ENCODE results near the gene BLMH. TPM values are rescaled to one million over a fixed set of nuclear protein-coding genes. Genes with fewer than 3 reads are reported as not detected.
A peak's percentile ranks its signal among the peaks of the same experiment; 100 is the strongest.

The BLMH gene
- total RNA-seq, 1 donor from 2014 or later = 49.5 TPM

DNA sequence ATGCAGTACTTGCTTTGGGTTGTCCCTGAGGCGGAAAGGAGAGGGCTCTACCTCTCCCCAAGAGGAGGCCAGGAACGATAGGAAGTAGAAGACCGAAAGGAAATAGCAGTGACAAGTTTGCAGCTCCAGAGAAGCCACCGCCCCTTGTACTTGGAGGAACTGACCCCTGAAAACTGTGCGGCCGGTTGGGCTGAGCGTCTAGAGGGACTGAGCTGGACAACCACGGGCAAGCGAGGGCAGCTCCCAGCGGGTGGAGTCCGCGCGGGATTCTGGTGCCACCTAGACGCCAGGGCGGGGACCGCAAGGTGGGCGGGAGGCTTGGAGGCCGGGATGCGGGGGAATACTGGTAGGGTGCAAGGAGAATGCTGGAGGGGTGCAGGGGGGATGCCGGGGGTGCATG is 55.0 kb downstream of the BLMH start:
- Mint-ChIP-seq H3K4me3 (ENCODE audit: unreplicated experiment) (peak overlapping the region; percentile 16), H3K9me3 (ENCODE audit: low read depth) (no peaks in the 10 kb centered on the region), H3K27ac (ENCODE audit: unreplicated experiment) (no peak overlapping the region), H3K4me1 (ENCODE audit: low read depth) (peaks cover 12% of the 10 kb centered on the region), H3K27me3 (ENCODE audit: low read depth) (peaks cover 48% of the 10 kb centered on the region), H3K36me3 (ENCODE audit: low read depth) (no peaks in the 10 kb centered on the region)
- no peak for DNase-seq (ENCODE audit: low spot score)
- TF ChIP-seq, protein P1, sequence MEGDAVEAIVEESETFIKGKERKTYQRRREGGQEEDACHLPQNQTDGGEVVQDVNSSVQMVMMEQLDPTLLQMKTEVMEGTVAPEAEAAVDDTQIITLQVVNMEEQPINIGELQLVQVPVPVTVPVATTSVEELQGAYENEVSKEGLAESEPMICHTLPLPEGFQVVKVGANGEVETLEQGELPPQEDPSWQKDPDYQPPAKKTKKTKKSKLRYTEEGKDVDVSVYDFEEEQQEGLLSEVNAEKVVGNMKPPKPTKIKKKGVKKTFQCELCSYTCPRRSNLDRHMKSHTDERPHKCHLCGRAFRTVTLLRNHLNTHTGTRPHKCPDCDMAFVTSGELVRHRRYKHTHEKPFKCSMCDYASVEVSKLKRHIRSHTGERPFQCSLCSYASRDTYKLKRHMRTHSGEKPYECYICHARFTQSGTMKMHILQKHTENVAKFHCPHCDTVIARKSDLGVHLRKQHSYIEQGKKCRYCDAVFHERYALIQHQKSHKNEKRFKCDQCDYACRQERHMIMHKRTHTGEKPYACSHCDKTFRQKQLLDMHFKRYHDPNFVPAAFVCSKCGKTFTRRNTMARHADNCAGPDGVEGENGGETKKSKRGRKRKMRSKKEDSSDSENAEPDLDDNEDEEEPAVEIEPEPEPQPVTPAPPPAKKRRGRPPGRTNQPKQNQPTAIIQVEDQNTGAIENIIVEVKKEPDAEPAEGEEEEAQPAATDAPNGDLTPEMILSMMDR (IDR thresholded peaks at IDR 0.05) = peak; percentile 72

DNA sequence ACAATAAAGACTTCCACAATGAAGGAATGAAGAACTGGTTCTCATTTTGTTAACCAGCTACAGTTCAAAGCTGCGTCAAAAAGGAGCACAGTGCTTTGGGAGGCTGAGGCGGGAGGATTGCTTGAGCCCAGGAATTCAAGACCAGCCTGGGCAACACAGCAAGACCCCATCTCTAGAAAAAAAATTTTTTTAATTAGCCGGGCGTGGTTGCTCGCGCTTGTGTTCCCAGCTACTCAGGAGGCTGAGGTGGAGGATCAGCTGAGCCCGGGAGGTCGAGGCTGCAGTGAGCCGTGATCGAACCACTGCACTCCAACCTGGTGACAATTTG is 55.5 kb downstream of the BLMH start:
- Mint-ChIP-seq H3K36me3 (ENCODE audit: low read depth) (no peaks in the 10 kb centered on the region), H3K27me3 (ENCODE audit: low read depth) (peaks cover 50% of the 10 kb centered on the region), H3K27ac (ENCODE audit: unreplicated experiment) (no peak overlapping the region), H3K9me3 (ENCODE audit: low read depth) (no peaks in the 10 kb centered on the region), H3K4me3 (ENCODE audit: unreplicated experiment) (peak overlapping the region; percentile 65), H3K4me1 (ENCODE audit: low read depth) (peaks cover 12% of the 10 kb centered on the region)
- DNase-seq (ENCODE audit: low spot score) = no peak
- TF ChIP-seq, protein P1 (IDR thresholded peaks at IDR 0.05) = no peak

DNA sequence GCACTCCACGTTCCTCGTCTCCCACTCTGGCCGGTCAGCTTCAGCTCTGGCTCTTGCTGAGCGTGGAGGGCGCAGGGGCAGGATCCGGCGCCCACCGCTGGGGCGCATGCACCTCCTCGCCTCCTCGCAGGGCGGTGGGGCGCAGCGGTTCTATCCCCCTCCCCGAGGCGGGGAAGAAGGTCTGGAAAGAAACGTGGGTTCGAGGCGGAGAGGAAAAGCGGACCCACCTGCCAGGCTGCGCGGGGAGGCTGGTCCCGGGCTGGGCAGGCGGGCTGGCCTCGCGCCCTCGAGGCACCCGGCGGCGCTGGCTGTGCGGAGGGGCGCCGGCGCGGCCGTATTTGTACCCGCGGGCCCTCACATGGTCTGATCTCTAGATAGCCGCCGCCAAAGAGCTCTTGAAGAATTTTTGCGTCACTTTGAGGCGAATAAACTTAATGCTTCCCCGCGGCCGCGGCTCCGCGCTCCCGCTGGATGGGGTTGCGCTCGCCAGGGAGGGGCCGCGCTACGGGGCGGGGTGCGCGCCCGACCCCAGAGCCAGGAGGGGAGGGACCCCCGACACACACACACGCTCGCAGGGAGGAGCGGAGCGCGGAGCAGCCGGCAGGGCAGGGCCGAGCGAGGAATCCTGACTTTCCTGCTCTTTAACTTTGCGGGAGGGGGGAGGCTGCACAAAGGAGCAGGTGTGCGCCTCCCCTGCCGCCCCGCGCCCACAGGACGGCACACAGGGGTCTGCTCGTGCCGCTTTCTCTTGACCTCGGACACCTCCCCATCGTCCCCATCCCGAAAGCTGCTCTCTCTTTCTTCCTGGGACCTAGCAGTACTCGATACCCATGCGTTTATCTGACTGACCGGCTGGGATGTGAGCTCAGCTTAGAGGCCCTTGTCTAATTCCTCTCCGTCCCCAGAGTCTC is 56.1 kb downstream of the BLMH start, which contains the start of gene SLC6A4:
Gene SLC6A4, minus strand, starts transcription at position 312 of the 911 bp plus-strand sequence. CDS start 13,739 bp downstream, outside the sequence.
- Mint-ChIP-seq H3K27ac (ENCODE audit: unreplicated experiment) (no peak within 1 kb of the TSS), H3K4me3 (ENCODE audit: unreplicated experiment) (peak within 1 kb of the TSS; percentile 65), H3K27me3 (ENCODE audit: low read depth) (peaks cover 51% of the 10 kb centered on the region), H3K4me1 (ENCODE audit: low read depth) (peaks cover 12% of the 10 kb centered on the region), H3K36me3 (ENCODE audit: low read depth) (no peaks in the 10 kb centered on the region), H3K9me3 (ENCODE audit: low read depth) (no peaks in the 10 kb centered on the region)
- DNase-seq (ENCODE audit: low spot score) = no peak
- TF ChIP-seq, protein P1 (IDR thresholded peaks at IDR 0.05) = no peak

DNA sequence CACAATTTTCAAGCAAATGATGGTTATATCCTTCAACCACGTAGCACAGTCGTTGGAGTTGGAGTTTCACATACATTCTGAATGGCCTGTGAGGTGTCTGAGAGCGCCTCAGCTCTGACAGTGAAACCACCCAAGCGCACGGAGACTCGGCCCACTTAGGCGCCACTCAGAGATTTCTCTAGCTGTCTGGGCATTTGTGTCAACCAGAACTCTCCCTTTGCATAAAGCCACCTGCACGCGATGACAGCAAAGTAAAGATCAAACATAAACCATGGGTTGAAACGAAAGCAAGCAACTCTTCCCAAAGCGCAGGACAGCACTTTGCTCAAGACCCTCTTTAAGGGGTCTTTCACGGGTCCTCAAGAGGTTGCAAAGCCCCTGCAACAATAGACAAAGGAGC is 56.8 kb downstream of the BLMH start:
- Mint-ChIP-seq H3K4me1 (ENCODE audit: low read depth) (peaks cover 12% of the 10 kb centered on the region), H3K36me3 (ENCODE audit: low read depth) (no peaks in the 10 kb centered on the region), H3K27ac (ENCODE audit: unreplicated experiment) (no peak overlapping the region), H3K9me3 (ENCODE audit: low read depth) (no peaks in the 10 kb centered on the region), H3K27me3 (ENCODE audit: low read depth) (peaks cover 56% of the 10 kb centered on the region), H3K4me3 (ENCODE audit: unreplicated experiment) (peak overlapping the region; percentile 40)
- TF ChIP-seq, protein P1 (IDR thresholded peaks at IDR 0.05) = no peak
- DNase-seq (ENCODE audit: low spot score) = no peak

DNA sequence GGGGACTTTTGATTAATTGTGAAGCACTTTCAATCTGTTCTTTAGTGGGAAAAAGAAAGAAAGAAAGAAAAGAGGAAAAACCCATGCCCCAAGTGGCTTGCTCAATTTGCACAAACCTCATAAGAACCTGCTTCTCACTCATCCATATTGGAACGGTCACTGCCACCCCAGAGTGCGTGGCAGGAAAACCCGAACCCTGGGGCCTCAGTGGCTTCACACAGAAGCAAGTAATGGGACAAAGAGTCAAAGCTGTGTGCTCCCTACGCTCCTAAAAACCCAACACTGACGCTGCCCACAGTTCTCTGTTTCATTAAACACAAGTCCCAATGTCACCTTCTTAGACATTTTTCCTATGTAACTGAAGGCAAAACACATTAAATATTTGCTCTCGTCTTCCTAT is 57.4 kb downstream of the BLMH start:
- Mint-ChIP-seq H3K4me3 (ENCODE audit: unreplicated experiment) (no peak overlapping the region), H3K4me1 (ENCODE audit: low read depth) (peaks cover 12% of the 10 kb centered on the region), H3K9me3 (ENCODE audit: low read depth) (no peaks in the 10 kb centered on the region), H3K27ac (ENCODE audit: unreplicated experiment) (no peak overlapping the region), H3K27me3 (ENCODE audit: low read depth) (peaks cover 55% of the 10 kb centered on the region), H3K36me3 (ENCODE audit: low read depth) (no peaks in the 10 kb centered on the region)
- no peak for DNase-seq (ENCODE audit: low spot score)
- TF ChIP-seq, protein P1 (IDR thresholded peaks at IDR 0.05) = no peak
